Right lobe of liver (tissue), 4 donors: Measurements from ENCODE around the gene AEBP1.

Source experiments
- POLR2A ChIP-seq: fragments of 450-650 bp; IDR thresholded peaks from one replicate; pipeline ENCODE4 v1.6.1; 2017; ENCODE audit warnings: antibody characterized with exemption, mild to moderate bottlenecking
- TF ChIP-seq, protein P1 (sequence below), 4 donors: fragments of 200-600 bp in 3 of 4; fragments of 450-650 bp in 1 of 4; IDR thresholded peaks; one replicate each; pipeline versions ENCODE4 v1.5.1 to v1.8.0; 2016 to 2022; ENCODE audit warnings: antibody characterized with exemption in 4 of 4, mild to moderate bottlenecking in 2 of 4
- donor health status: DM: no; HTN: no; CAD: no.
- donor health status: DM: no; HTN: no; CAD: no.
- donor health status: DM: no; HTN: yes; CAD: no.

DNA sequence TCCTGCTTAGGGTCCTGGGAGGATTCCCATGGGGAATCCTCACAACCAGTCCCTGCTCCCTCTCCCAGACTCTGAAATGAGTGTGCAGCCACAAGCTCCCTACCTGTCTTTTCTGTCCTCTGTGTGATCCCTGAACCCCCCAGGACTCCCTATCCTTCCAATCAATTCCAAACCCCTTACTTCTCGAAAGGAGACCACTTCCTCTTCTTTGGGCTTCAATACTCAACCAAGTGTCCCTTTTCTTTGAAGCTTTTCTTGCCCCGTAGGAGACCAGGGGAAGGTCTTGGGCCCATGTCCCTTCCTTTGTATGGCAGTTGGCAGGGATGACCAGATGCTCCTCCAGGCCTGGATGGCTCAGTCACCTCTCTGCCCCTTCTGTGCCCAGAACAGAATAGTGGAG is 1.7 kb downstream of the AEBP1 start:
- TF ChIP-seq, protein P1, sequence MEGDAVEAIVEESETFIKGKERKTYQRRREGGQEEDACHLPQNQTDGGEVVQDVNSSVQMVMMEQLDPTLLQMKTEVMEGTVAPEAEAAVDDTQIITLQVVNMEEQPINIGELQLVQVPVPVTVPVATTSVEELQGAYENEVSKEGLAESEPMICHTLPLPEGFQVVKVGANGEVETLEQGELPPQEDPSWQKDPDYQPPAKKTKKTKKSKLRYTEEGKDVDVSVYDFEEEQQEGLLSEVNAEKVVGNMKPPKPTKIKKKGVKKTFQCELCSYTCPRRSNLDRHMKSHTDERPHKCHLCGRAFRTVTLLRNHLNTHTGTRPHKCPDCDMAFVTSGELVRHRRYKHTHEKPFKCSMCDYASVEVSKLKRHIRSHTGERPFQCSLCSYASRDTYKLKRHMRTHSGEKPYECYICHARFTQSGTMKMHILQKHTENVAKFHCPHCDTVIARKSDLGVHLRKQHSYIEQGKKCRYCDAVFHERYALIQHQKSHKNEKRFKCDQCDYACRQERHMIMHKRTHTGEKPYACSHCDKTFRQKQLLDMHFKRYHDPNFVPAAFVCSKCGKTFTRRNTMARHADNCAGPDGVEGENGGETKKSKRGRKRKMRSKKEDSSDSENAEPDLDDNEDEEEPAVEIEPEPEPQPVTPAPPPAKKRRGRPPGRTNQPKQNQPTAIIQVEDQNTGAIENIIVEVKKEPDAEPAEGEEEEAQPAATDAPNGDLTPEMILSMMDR (IDR thresholded peaks at IDR 0.05), result no peak
- no peak for TF ChIP-seq POLR2A
